CD14-positive monocyte (primary cell): Measurements from ENCODE around the gene CLSTN3. TPM values are rescaled to one million over a fixed set of nuclear protein-coding genes. Genes with fewer than 3 reads are reported as not detected.
A peak's percentile ranks its signal among the peaks of the same experiment; 100 is the strongest.

Source experiments
- DNase-seq, 3 donors: peaks; one replicate each; pipeline ENCODE4 v3.0.0-alpha.2; 2011 to 2022
- H2AFZ ChIP-seq: 2 replicates; pipeline ENCODE4 v1.6.0; 2012; ENCODE audit warnings: mild to moderate bottlenecking, low read depth, low read length, inconsistent platforms; ENCODE audit not compliant: insufficient read depth, poor library complexity, severe bottlenecking
- H3K27ac ChIP-seq, 2 donors: 1 replicate in 1 of 2; 2 replicates in 1 of 2; pipeline ENCODE4 v1.5.1; 2012 to 2013; ENCODE audit warnings: low read length in 2 of 2, control low read depth in 1 of 2, inconsistent platforms in 1 of 2, low read depth in 1 of 2, mild to moderate bottlenecking in 1 of 2
- H3K27me3 ChIP-seq, 2 donors: one replicate each; pipeline versions ENCODE4 v1.6.0 to v1.6.1; 2011 to 2013; ENCODE audit warnings: low read length in 2 of 2; ENCODE audit not compliant: control insufficient read depth in 2 of 2, insufficient read depth in 2 of 2
- H3K36me3 ChIP-seq, 2 donors: replicated peaks in 1 of 2; 1 replicate in 1 of 2; 2 replicates in 1 of 2; pipeline versions ENCODE4 v1.5.1 to v1.6.1; 2012 to 2013; ENCODE audit warnings: low read length in 2 of 2, control low read depth in 1 of 2, inconsistent platforms in 1 of 2, mild to moderate bottlenecking in 1 of 2; ENCODE audit not compliant: insufficient read depth in 2 of 2, control insufficient read depth in 1 of 2
- H3K4me1 ChIP-seq, 2 donors: 1 replicate in 1 of 2; 2 replicates in 1 of 2; pipeline versions ENCODE4 v1.5.1 to v1.6.1; 2012 to 2013; ENCODE audit warnings: low read length in 2 of 2, control low read depth in 1 of 2, inconsistent platforms in 1 of 2, mild to moderate bottlenecking in 1 of 2, moderate library complexity in 1 of 2; ENCODE audit not compliant: insufficient read depth in 2 of 2, control insufficient read depth in 1 of 2
- H3K4me2 ChIP-seq: replicated peaks from 2 replicates; pipeline ENCODE3; 2012; ENCODE audit warnings: low read length, moderate library complexity, mild to moderate bottlenecking; ENCODE audit not compliant: poor library complexity, severe bottlenecking; ENCODE audit errors: extremely low read depth
- H3K4me3 ChIP-seq, 3 experiments: fragments of 200-600 bp in 1 of 3; sonication (generic) in 1 of 3; replicated peaks in 1 of 3; 1 replicate in 2 of 3; 2 replicates in 1 of 3; pipeline ENCODE4 v1.5.1; 2011 to 2013; ENCODE audit warnings: low read length in 3 of 3, mild to moderate bottlenecking in 3 of 3, control low read depth in 2 of 3, low read depth in 2 of 3, inconsistent platforms in 1 of 3, moderate library complexity in 1 of 3
- H3K79me2 ChIP-seq: 2 replicates; pipeline ENCODE4 v1.6.0; 2012; ENCODE audit warnings: mild to moderate bottlenecking, control low read depth, inconsistent platforms, low read length, moderate library complexity; ENCODE audit not compliant: insufficient read depth
- H3K9ac ChIP-seq: 2 replicates; pipeline ENCODE4 v1.6.0; 2017; ENCODE audit warnings: low read length, mild to moderate bottlenecking; ENCODE audit not compliant: insufficient read depth, poor library complexity, severe bottlenecking
- H3K9me3 ChIP-seq, 2 donors: replicated peaks in 1 of 2; 1 replicate in 1 of 2; 2 replicates in 1 of 2; pipeline versions ENCODE4 v1.5.1 to v1.6.1; 2012 to 2013; ENCODE audit warnings: low read length in 2 of 2, control low read depth in 1 of 2; ENCODE audit not compliant: control insufficient read depth in 1 of 2, insufficient read depth in 1 of 2
- H4K20me1 ChIP-seq: 2 replicates; pipeline ENCODE4 v1.6.0; 2012; ENCODE audit warnings: mild to moderate bottlenecking, low read length, control low read depth, moderate library complexity; ENCODE audit not compliant: insufficient read depth
- H3K27ac Mint-ChIP-seq, 7 donors: one replicate each; pipeline ENCODE4 v1.8.0; 2020; ENCODE audit warnings: mild to moderate bottlenecking in 7 of 7, mixed read lengths in 7 of 7, moderate library complexity in 6 of 7, inconsistent platforms in 2 of 7
- H3K27me3 Mint-ChIP-seq, 3 donors: one replicate each; pipeline ENCODE4 v1.8.0; 2021 to 2022; ENCODE audit warnings: low read depth in 3 of 3, mild to moderate bottlenecking in 3 of 3, mixed read lengths in 3 of 3, moderate library complexity in 3 of 3, inconsistent platforms in 1 of 3
- H3K36me3 Mint-ChIP-seq, 2 donors: one replicate each; pipeline ENCODE4 v1.8.0; 2020; ENCODE audit warnings: mixed read lengths in 2 of 2, inconsistent platforms in 1 of 2, mild to moderate bottlenecking in 1 of 2
- H3K4me1 Mint-ChIP-seq: one replicate; pipeline ENCODE4 v1.8.0; 2020; ENCODE audit warnings: mild to moderate bottlenecking, mixed read lengths
- H3K4me3 Mint-ChIP-seq, 2 donors: one replicate each; pipeline ENCODE4 v1.8.0; 2020; ENCODE audit warnings: mild to moderate bottlenecking in 2 of 2, mixed read lengths in 2 of 2, moderate library complexity in 1 of 2
- H3K9me3 Mint-ChIP-seq, 7 donors: one replicate each; pipeline ENCODE4 v1.8.0; 2020 to 2022; ENCODE audit warnings: mixed read lengths in 7 of 7, mild to moderate bottlenecking in 6 of 7, moderate library complexity in 6 of 7, inconsistent platforms in 2 of 7
- WGBS: methylation state at CpG from one replicate; pipeline ENCODE4 v1.1.5; 2013; ENCODE audit warnings: missing lambda C conversion rate; ENCODE audit not compliant: insufficient coverage; 5-methylcytosine and 5-hydroxymethylcytosine counted together
- intact Hi-C, 2 donors: fragments of 100-400 bp; cut with micrococcal nuclease; formaldehyde crosslinking; loops; one replicate each; pipeline versions ENCODE4 v1.15.0 to v1.15.1; 2023
- polyA plus RNA-seq, 3 donors: library from polyadenylated mRNA; depleted of rRNA in 1 of 3; unstranded in 2 of 3; stranded (reverse) in 1 of 3; fragments of 300-500 nt in 2 of 3; fragments of >200 nt in 1 of 3; fragmentation: Illumina TruSeq in 2 of 3; gene quantifications; 1 replicate in 2 of 3; 2 replicates in 1 of 3; pipeline ENCODE4 v1.2.3, GENCODE V29; 2012 to 2021
- TF ChIP-seq, protein P1 (sequence below): fragments of 200-600 bp; IDR thresholded peaks from one replicate; pipeline ENCODE4 v1.8.0; 2022; ENCODE audit warnings: antibody characterized with exemption, mild to moderate bottlenecking

Gene CLSTN3
- polyA plus RNA-seq, 3 donors, result 13.7 TPM; not detected in 2

DNA sequence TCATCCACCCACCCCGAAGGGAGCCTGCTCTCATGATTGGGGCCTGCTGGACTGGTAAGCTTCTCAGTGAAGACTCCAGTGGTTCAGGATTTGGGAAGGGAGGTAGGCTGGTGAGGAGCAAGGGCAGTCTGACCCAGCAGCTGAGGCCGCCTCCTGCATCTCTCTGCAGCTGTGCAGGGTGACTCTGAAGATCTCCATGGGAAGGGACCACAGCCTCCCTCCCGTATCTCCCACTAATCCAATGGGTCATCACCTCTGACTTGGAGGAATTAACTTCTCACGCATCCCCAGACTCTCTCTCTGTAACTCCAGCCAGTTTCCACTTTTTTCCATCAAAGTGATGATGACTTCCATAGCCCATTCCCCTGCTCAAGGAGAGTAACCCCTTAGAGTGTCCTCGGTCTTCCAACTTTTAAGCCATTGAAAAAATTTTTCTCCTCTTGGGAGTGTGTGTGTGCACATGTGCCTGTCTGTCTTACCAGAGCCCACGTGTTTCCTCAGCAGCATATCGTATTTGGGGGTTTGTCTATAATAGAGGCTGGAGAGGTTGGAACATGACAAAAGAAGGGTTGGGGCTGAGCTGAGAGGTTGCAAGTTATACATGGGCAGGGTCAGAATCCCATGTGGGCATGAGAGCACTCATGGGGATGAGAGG is 11.3 kb downstream of the CLSTN3 start:
- Histone ChIP-seq H3K27ac (no peak overlapping the region), H3K27me3 (no peaks in the 10 kb centered on the region), H4K20me1 (no peaks in the 10 kb centered on the region), H3K9me3 (no peaks in the 10 kb centered on the region), H3K9ac (no peak overlapping the region), H3K36me3 (peaks cover 5 to 8% of the 10 kb centered on the region in 2 donors), H2AFZ (no peak overlapping the region), H3K79me2 (no peaks in the 10 kb centered on the region), H3K4me2 (no peak overlapping the region), H3K4me3 (no peak overlapping the region), H3K4me1 (peaks cover 0 to 8% of the 10 kb centered on the region in 2 donors)
- Mint-ChIP-seq H3K9me3 (peaks cover 0 to 5% (median 0%) of the 10 kb centered on the region in 7 donors), H3K36me3 (peaks cover 36 to 45% of the 10 kb centered on the region in 2 donors), H3K27me3 (peaks cover 0 to 1% (median 0%) of the 10 kb centered on the region in 3 donors), H3K4me3 (peak overlapping the region; percentile 13 to 32), H3K27ac (peak overlapping the region in 2 of 7 donors; percentile 3 to 27), H3K4me1 (peaks cover 10% of the 10 kb centered on the region)
- TF ChIP-seq, protein P1, sequence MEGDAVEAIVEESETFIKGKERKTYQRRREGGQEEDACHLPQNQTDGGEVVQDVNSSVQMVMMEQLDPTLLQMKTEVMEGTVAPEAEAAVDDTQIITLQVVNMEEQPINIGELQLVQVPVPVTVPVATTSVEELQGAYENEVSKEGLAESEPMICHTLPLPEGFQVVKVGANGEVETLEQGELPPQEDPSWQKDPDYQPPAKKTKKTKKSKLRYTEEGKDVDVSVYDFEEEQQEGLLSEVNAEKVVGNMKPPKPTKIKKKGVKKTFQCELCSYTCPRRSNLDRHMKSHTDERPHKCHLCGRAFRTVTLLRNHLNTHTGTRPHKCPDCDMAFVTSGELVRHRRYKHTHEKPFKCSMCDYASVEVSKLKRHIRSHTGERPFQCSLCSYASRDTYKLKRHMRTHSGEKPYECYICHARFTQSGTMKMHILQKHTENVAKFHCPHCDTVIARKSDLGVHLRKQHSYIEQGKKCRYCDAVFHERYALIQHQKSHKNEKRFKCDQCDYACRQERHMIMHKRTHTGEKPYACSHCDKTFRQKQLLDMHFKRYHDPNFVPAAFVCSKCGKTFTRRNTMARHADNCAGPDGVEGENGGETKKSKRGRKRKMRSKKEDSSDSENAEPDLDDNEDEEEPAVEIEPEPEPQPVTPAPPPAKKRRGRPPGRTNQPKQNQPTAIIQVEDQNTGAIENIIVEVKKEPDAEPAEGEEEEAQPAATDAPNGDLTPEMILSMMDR, result no peak
- intact Hi-C loops, result loop anchor here in 1 of 2 donors (5.0 to 10.0 kb wide), 2 partner anchors 313 to 496 kb away; no protein-coding TSS in a partner anchor
- DNase-seq, result no peak
- WGBS, result 94% methylated on average over 3 of the region's 7 CpGs

DNA sequence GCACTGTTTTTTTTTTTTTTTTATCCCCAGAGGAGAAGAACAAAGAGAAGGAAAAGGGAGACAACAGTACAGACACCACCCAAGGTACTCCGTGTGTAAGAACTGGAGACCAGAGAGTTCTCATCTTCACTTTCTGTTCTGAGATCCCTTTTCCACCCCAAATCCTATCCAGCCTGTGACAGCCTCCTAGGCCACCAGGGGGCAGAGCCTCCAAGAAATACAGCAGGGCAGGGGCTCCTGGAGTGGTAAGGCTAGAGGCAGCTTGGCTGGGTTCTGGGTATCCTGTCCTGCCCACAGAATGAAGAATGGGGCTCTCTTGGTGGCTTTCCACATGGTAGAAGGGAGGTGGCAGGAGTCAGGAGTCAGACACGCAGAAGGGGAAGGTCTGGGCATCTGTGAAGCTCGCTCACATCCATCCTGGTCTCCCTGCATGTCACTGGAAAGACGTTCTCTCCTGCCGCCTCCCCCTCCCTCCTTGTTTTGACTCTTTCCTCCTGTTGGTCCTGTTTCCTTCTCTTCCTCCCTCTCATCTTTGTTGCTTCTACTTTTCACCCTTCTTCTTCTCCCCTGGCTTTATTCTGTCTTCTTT is 12.0 kb downstream of the CLSTN3 start:
- H3K4me3 Mint-ChIP-seq, result peak overlapping the region; percentile 13 to 32
- Histone ChIP-seq H2AFZ (no peak overlapping the region), H3K4me1 (peaks cover 0 to 8% of the 10 kb centered on the region in 2 donors), H4K20me1 (no peaks in the 10 kb centered on the region), H3K9ac (no peak overlapping the region), H3K79me2 (no peaks in the 10 kb centered on the region), H3K36me3 (peaks cover 0 to 1% of the 10 kb centered on the region in 2 donors), H3K27me3 (no peaks in the 10 kb centered on the region), H3K27ac (no peak overlapping the region), H3K4me3 (no peak overlapping the region), H3K9me3 (no peaks in the 10 kb centered on the region), H3K4me2 (no peak overlapping the region)
- peaks cover 30 to 44% of the 10 kb centered on the region in 2 donors for H3K36me3 Mint-ChIP-seq
- peak overlapping the region in 2 of 7 donors; percentile 25 to 27 for H3K27ac Mint-ChIP-seq
- DNase-seq, result peak; percentile 22 to 44 (median 37)
- intact Hi-C loops, result loop anchor here in 1 of 2 donors (5.0 to 10.0 kb wide), 2 partner anchors 313 to 495 kb away; no protein-coding TSS in a partner anchor
- TF ChIP-seq, protein P1, result peak; percentile 77
- peaks cover 0 to 5% (median 0%) of the 10 kb centered on the region in 7 donors for H3K9me3 Mint-ChIP-seq
- WGBS, result 82% methylated on average over 4 of the region's 5 CpGs
- peaks cover 0 to 1% (median 0%) of the 10 kb centered on the region in 3 donors for H3K27me3 Mint-ChIP-seq
- peaks cover 10% of the 10 kb centered on the region for H3K4me1 Mint-ChIP-seq
